Measurements from ENCODE around the gene CHST11.

DNA sequence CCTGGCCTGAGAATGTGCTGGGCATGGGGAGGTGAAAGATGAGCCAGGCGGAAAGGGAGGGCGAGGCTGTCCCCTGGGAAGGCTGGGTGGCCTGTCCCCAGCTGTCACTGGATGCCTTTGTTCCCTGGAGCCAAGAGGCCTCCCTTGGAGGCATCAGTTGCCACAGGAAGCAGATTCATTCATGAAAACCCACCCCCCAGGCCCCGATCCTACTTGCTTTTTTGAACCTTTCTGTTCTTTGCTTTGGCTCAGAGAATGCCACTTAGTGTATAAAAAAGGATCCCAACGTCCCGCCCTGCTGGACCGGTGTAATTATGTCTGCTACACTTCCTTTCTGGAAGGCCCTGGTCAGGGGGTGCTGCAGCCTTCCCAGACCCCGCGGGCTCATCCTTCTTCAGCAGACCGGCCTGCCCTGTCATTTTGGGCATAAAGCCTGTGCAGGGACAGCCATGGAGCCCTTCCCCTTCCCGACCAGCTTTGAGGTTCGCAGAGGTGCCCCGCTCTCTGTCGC, 281.1 kb downstream of the CHST11 start:
- no peak for TF ChIP-seq EZH2phosphoT487 (IDR thresholded peaks at IDR 0.05; ENCODE audit: borderline replicate concordance, low read length)
- TF ChIP-seq, protein P1, sequence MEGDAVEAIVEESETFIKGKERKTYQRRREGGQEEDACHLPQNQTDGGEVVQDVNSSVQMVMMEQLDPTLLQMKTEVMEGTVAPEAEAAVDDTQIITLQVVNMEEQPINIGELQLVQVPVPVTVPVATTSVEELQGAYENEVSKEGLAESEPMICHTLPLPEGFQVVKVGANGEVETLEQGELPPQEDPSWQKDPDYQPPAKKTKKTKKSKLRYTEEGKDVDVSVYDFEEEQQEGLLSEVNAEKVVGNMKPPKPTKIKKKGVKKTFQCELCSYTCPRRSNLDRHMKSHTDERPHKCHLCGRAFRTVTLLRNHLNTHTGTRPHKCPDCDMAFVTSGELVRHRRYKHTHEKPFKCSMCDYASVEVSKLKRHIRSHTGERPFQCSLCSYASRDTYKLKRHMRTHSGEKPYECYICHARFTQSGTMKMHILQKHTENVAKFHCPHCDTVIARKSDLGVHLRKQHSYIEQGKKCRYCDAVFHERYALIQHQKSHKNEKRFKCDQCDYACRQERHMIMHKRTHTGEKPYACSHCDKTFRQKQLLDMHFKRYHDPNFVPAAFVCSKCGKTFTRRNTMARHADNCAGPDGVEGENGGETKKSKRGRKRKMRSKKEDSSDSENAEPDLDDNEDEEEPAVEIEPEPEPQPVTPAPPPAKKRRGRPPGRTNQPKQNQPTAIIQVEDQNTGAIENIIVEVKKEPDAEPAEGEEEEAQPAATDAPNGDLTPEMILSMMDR (IDR thresholded peaks at IDR 0.05; ENCODE audit: low read depth, low read length, poor library complexity, severe bottlenecking): no peak

Measured in DOHH2 (cell line).